Stimulated activated CD8-positive, alpha-beta memory T cell treated with anti-CD3 and anti-CD28 coated beads, Interleukin-4, amount 100 ng/mL, for 1 hour (primary cell): Measurements from ENCODE around the gene RALY.
A peak's percentile ranks its signal among the peaks of the same experiment; 100 is the strongest.

ENCODE experiments used
- DNase-seq, 2 donors: peaks; one replicate each; pipeline ENCODE4 v3.0.0-alpha.2; 2020; ENCODE audit warnings: low read depth in 2 of 2, low spot score in 1 of 2

Gene RALY

DNA sequence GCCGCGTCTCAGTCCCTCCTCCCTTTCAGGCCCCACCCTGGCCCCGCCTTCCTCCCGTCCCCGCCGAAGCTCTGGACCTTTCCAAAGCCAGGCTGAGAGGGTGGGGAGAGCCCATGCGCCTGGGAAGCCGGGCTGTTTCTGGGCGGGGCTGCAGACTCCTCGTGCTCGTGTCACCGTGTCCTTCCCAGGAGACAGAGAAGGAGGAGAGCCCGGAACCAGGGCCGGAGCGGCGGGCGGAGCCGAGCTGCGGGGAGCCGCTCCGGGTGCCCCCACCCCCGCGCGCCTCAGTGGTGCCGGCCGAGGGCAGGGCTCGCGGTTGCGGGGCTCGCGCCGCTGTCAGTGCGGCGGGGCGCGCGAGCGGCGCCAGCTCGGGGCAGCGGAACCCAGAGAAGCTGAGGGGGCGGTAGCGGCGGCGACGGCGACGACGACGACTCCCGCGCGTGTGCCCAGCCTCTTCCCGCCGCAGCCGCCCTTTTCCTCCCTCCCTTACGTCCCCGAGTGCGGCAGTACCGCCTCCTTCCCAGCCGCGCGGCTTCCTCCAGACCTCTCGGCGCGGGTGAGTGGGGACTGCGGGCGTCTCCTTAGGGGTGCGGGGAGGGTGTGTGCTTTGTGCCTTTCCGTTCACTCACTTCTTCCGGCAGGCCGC, at the start of gene RALY:
RALY (plus strand) TSS at position 336 of the 646 bp plus-strand sequence. CDS start 78,164 bp downstream, outside the sequence.
- peak; percentile 92 to 93 for DNase-seq

DNA sequence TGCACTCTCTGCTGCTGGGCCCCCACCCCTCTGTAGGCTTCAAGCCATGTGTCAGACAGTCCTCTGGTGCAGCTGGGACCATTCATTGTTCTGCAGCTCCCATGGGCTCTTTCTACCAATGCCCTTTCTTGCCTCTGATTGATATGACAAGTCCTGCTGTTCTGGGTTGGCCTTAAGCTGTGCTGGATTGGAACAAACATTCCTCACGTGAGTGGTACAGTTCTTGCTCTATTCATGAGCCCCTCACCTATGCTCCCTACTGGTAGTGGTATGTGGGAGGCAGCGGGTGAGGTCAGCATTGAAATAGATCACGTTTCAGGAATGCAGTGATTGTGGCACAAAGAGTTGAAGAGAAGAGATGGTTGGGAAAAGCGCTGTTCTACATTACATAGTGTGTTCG, 48.8 kb upstream of the RALY start:
- DNase-seq: no peak

DNA sequence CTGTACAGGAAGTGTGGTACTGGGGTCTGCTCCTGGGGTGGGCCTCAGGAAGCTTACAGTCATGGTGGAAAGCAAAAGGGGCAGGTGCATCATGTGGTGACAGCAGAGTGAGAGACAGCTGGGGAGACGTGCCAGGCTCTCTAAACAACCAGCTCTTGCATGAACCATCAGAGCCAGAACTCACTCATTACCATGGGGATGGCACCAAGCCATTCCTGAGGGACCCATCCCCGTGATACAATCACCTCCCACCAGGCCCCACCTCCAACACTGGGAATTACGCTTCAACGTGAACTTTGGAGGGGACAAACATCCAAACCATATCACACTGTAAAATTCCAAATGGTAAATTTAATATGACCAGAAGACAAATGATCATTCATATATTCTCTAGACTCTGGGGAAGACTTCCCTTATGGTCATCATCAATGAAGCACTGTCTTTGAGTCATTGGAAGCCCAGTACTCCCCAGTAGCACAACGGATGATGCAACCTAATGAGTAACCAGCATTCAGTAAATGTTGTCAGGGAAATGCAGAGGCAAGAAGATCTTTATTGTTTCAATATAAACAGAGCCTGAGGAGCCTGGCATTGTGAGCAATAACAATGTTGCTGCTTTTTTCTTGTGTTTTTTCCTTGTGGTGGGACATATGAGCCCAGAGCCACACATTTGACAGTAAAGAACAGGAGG, 48.2 kb upstream of the RALY start:
- DNase-seq: no peak

DNA sequence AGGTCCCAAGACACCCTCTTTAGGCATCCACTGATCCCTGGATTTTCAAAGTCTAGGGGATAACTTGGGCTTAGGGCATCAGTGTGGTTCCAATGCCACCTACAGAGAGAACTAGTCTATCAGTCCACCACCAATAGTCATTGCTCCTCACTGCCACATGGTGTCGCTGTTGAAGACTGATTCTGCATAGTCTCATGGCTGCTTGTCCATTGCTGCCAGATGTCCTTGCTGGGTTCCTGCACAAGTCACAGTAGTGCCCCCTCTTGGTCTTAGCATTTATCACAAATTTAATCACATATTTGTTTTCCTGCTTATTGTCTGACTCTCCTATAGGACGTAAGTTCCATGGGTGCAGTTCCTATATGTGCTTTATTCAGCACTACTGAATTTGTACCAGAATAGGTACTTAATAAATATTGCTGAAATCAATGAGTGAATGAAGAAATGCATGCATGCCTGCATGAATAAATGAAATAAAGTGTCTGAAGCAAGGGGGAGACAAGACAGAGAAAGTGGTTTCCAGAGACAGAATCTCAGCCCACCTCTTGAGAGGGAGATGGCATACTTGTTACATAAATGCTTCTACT, 45.9 kb upstream of the RALY start:
- DNase-seq: no peak

DNA sequence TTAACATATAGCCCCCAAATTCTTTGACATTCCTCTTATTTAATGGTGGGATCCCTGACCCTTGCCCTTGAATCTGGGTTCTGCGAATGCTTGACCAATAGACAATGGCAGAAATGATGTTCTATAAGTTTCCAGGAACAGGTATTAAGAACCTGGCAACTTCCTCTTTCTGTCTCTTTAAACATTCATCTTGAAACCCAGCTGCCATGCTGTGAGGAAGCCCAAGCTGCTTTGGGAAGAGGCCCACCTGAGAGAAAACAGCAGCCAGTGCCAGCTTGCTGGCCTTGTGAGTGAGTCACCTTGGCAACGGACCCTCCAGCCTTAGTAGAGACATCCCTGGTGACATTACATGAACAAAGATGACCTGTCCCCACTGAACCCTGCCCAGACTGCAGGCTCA, 45.2 kb upstream of the RALY start:
- DNase-seq: no peak

DNA sequence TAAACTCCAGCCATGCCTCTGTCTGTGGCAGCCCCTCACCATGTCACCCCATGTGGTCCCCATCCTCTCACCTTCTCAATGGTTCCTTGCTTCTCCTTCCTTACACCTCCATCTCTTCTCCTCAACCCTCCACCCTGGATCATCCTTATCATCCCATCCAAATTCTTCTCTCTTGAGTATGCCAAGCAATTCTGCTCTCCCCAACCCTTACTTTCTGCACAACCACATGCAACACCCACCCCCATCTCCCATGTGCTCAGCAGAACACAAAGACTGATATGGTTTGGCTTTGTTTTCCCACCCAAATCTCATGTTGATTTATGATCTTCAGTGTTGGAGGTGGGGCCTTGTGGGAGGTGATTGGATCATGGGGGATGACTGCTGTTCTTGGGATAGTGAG, 42.5 kb upstream of the RALY start:
- no peak for DNase-seq

DNA sequence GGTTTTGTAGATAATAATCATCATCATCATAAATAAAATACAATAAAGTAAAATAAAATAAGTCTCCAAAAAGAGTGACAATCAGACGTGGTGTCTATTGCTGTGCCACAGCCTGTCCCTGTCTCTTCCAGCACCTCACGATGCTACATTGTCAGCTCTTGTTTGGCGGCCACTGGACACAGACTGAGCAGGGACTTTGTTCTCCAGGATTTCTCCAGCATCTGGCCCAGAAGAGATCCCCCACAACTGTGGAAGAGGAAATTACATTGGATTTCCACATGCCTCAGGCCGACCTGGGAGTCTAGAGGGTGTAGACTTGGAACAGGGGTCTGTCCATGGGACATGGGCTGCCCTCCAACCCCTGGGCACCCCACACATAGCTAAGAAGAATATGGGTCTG, 39.2 kb upstream of the RALY start:
- no peak for DNase-seq

DNA sequence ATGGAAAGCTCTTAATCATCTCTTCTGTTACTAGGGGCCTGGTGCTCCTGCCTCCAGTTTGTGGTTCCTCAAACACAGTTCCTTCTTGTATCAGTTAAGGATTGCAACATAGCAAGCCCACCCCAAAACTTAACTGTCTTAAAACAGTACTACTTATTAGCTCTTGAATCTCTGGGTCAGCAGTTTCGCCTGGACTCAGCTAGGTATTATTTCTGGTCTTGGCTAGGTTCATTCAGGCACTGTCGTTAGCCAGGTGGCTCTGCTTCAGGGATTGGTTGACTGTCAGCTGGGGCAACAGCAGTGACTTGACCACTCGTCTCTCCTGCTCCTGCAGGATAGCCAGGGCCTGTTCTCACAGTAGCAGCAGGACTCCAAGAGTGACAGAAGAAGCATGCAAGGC, 30.0 kb upstream of the RALY start:
- DNase-seq: no peak

DNA sequence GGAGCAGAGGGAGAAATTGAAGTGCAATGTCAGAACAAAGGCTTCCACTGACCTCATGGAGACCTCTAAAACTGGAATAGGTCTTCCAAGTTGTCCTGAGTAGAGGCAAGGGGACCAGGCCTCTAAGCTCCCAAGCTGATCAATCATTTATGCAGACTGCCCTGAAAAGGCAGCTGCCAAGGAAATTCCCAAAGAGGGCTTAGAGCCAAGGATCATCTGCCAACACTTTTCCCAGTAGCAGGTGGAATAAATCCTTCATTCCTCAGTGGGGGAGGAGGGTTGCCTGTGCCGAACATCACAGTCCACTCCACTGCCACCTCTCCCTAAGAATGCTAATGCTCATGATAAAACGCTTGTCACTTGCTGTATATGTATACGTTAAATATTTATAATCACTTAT, 29.3 kb upstream of the RALY start:
- DNase-seq: no peak

DNA sequence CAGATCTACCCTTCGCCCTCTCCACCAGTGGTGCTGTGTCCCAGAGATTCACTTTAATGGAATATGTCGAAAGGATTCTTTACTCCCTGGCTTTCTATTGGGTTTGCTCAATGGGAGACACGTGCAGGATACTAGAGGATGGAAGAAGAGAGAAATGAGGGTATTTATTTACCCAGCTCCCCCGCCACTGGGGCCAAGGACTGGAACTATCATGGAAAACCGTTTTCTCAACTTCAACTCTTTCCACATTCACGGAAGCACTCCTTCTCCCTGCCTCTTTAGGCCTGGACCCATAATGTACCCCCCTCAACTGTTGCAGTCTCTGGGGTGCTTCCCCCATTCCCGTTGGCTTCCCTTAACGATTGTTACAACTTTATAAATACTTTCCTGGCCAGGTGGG, 26.6 kb upstream of the RALY start:
- no peak for DNase-seq

DNA sequence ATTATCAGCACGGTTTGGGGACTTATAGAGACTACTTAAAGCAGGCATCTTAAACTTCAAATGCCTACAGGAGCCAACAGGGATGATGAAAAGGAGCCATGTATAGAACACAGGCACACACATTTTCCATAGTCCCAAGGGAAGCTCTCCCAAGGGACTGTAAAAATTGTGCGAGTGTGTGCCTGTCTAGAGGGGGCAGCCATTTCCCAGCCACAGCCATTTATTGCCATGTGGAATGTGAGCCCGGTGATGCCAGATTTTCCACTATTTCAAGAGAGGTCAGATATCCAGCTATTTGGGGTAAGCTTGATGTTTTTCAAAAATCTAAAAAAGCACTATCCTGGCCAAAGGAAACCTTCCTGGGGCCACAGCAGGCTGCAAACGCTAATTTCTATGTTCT, 24.1 kb upstream of the RALY start:
- no peak for DNase-seq

DNA sequence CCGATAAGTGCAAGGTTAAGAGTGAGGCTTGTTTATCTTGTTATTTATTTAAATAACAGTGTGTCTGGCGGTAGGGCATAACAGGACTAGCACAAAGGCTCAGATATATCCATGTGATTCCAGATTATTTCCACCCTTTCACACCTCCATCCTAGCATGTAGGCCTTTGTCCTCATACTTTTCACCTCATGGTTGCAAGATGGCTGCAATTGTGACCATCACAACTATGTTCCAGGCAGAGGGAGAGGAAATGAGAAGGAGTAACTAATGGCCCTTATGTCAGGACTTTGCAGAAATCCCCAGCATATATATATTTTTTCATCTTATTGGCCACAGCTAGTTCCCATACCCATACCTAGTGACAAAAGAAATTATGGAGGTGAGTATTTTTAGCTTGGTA, 23.5 kb upstream of the RALY start:
- DNase-seq: no peak

DNA sequence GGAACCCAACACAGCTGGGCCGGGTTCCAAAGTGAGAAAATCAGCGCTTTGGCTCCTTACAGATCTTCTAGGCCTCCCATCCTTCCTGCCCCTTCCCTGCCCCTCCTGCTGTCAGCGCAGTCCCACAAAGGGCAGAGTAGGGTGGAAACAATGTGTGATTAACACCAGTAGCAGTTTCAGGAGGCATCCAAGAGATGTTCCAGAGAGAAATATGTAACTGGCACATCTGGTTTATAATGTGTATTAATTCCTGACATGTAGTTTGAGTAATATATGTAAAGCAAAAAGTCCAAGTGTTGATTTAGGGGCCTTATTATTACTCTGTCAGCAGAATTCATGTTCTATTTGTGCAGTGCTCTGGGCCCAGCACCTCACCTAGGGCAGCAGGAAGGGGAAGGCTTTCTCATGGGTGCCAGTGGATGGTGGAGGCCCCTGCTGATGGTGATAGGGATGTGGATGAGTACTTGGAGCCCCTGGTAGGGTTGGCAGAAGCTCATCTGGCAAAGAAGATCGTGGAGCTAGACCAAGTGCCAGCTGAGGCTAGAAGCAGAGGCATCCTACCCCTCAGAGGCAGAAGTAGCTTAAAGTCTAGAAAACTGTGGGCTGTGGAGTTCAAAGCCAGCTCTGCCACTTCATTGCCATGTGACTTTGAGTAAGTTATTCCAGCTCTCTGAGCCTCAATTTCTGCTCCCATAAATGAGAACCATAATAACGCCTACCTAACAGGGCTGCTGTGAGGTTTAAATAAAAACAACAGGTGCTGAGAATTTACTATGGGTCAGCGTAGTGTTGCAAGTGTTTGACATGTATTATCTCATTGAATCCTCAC, 22.4 kb upstream of the RALY start:
- DNase-seq: no peak

DNA sequence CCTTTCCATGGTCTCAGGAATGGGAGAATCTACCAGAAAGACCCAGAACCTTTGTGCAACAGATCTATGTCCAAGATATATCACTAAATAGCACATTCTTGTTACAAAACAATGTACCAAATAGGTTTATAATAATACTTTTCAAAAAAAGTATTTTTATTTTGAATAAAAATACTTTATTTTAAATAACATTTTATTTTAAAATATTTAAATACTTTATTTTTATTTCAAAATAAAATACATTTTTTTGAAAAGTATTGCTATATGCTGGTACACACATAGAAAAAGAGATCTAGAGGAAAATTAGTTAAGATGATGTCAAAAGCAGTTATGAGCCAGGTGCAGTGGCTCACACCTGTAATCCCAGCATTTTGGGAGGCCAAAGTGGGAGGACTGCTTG, 16.8 kb upstream of the RALY start:
- DNase-seq: no peak

DNA sequence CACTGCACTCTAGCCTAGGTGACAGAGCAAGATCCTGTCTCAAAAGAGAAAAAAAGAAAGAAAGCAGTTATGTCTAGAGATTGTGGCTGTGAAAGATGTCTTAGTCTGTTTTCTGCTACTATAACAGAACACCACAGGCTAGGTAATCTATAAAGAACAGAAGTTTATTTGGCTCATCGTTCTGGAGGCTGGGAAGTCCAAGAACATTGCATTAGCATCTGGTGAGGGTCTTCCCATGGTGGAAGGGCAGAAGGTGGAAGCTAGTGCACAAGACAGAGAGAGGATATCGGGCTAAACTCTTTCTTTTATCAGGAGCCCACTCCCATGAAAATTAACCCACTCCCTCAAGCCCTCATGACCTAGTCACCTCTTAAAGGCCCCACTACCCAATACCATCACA, 16.2 kb upstream of the RALY start:
- no peak for DNase-seq

DNA sequence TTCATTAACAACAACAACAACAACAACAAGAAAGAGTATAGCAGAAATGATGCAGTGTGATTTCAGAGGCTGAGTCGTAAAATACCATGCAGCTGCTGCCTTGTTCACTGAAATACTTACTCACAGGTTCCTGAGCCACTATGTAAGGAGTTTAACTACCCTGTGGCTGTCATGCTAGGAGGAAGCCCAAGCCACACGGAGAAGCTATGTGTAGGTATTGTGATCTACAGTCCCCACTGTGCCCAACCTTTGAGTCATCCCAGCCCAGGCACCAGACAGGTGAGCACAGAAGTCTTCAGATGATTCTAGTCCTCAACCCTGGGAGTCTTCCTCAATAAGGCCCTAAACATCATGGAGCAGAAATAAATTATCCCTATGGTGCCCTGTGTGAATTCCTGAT, 14.6 kb upstream of the RALY start:
- DNase-seq: no peak

DNA sequence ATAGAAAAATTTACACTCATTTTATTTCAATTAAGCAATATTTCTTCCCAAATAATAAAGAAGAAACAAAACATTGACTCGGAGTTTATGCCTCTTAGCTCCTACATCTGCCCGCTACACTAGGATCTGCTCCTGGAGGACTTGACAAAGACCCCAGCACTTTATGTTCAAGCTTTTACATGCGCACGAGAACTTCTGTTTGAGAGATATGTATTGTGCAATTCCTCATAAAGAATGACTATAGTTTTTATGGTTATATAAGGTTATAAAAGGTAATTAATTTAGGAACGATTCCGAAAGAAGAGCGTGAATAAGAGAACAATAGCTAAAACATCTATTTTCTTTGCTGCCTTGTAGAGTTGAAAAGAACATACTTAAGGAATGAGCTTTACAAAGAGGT, 12.4 kb upstream of the RALY start:
- DNase-seq: no peak

DNA sequence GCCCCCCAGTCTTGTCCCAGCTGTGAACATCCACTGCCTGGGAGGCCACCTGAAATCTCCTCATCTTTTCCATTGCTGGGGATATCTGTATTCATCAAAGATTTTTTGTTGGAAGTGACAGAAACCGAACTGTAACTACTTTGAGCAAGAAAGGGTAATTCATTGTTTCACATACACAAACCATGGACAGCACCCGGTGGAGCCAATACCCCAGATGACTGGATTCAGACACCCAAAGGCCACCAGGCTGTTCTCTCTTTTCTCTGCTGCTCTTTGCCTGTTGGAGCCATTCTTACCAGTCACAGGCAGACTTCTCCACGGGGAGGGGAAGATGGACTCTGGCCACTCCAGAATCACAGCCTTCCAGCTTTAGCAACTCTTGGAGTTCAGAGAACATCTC, 11.7 kb upstream of the RALY start:
- DNase-seq: no peak

DNA sequence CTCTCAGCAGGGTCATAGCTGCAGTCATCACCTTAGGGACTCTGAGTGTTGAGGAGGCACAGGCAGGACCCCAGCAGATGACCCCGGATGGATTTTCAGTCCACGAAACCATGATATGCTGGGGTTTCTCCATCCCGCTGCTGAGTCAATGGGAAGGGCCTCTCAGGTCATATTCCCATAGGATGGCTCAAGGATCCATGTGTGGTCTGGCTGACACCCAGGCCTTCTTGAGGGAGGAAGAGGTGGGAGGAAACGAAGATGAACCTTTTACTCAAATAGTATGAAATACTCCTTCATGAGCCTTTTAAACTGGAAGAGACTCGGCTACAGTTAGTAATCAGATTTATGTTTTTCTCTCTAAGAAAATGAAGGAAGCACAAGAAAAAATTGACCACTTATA, 10.3 kb upstream of the RALY start:
- DNase-seq: no peak

DNA sequence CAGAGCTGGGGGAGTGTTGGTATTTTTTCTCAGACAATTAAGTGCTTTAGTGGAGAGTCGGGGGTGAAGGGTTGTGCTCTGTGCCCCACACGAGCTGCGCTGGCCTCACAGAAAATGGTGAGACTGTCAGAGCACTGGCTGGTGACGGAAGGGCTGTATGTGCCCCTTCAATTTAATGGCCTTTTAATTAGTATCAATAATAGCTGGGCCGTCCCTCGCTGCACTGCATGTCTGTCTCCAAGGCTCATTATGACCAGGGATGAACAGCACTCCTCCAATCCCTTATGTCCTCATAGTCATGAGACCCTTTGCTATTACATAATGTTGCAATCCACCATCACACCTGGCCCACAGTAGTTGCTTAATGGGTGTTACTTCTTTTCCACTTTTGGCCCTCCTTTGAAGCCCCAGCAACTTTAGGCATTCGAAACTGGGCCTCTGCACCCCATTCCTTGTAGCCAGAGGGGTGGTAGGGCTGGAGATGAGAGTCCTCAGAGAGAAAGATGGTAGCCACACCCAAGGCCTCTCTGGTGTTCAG, 9.5 kb upstream of the RALY start:
- no peak for DNase-seq

DNA sequence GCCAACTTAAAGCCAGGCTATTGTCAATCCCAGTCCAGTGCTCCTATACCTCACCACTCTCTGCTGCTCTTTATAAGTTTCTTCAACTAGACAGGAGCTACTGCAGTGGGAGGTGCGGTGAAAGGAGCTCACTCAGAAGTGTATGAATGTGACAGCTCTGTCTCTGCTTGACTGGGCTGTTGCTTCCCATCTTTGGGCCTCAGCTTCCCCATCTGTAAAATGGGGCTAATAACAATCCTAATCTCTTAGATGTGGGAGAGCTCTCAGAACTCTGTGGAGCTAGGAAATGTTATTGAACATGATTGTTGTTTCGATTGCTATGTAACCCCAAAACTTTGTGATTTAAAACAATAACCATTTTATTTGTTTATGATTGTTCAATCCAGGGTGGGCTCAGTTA, 8.4 kb upstream of the RALY start:
- no peak for DNase-seq

DNA sequence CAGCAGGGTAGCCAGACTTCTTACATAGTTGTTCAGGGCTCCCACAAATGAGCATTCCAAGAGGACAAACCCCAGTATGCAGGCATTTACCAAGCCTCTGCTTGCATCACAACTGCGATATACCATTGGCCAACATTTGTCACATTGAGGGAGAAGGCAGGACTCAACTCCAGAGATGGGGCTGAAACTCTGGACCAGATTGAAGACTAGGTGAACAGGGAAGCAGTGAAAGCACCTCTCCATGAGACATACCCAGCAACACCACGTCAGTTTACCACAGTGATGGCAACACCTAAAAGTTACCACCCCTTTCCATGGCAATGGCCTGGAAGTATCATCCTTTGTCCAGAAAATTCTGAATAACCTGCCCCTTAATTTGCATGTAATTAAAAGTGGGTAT, 7.9 kb upstream of the RALY start:
- DNase-seq: no peak
